GM23248 (cell line): ENCODE data around the gene C2CD4A.

ENCODE experiments used
- EZH2 ChIP-seq: fragments of 200-600 bp; sonication (generic); IDR thresholded peaks from 2 replicates; pipeline ENCODE4 v1.6.1; 2018; ENCODE audit warnings: antibody characterized with exemption, mild to moderate bottlenecking; ENCODE audit not compliant: insufficient read depth, poor library complexity, severe bottlenecking
- EZH2phosphoT487 ChIP-seq: fragments of 200-600 bp; sonication (generic); IDR thresholded peaks from 2 replicates; pipeline ENCODE4 v1.6.1; 2018; ENCODE audit warnings: antibody characterized with exemption, moderate library complexity, mild to moderate bottlenecking, low read depth; ENCODE audit not compliant: insufficient read depth

DNA sequence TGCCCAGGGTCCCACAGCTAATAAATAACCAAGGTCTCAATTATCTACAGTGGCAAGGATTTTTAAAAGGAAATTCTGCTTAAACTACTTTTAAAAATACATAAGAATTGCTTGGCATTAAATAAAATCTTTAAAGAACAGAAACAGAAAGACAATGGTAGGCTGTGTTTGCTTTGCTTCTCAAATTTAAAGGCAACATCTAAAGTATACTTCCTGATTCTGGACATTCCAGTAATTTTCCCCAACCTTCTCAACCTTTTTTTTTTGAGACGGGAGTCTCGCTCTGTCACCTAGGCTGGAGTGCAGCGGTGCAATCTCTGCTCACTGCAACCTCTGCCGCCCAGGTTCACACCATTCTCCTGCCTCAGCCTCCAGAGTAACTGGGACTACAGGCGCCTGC, 11.8 kb upstream of the C2CD4A start:
- TF ChIP-seq EZH2phosphoT487 (no peak), EZH2 (no peak)
